Muscle of arm (tissue), 14 donors: ENCODE measurements around the gene PRSS8. TPM values are rescaled to one million over a fixed set of nuclear protein-coding genes. Genes with fewer than 3 reads are reported as not detected.
"Not testable (repeated sequence)": the region's sequence is repeated elsewhere in the genome, so short reads cannot be mapped to it uniquely, and the experiment has no call there.

Source experiments
- DNase-seq: peaks from one replicate; pipeline ENCODE4 v3.0.0-alpha.2; 2013
- long read RNA-seq, 11 donors: transcript quantifications; one replicate each; lab custom pipeline, GENCODE V29; 2026
- polyA plus RNA-seq, 12 donors: library from polyadenylated mRNA; unstranded; fragments of 120-200 nt; gene quantifications; one replicate each; pipeline ENCODE4 v1.2.1, GENCODE V29; 2013; ENCODE audit not compliant: insufficient read length in 12 of 12

Gene PRSS8
- polyA plus RNA-seq, result 10 to 100 TPM in 2 of 12 donors, 1 to 10 TPM in 2, under 1 TPM in 6, not detected in 2; 0.16 to 39.2 (median 0.61) TPM
- long read RNA-seq, donor 1, partial matches to known transcripts, result 230 of 326 reads
- long read RNA-seq, donor 1, other reads (novel, unspliced or antisense), result 93 of 326 reads
- long read RNA-seq, donor 2, result 0 reads
- long read RNA-seq, donor 3, result 0 reads
- long read RNA-seq, donor 4, result 0 reads
- long read RNA-seq, donor 5, result 0 reads
- long read RNA-seq, donor 6, result 0 reads
- long read RNA-seq, donor 7, result 0 reads
- long read RNA-seq, donor 8, result 0 reads
- long read RNA-seq, donor 9, result 0 reads
- long read RNA-seq, donor 10, result 0 reads
- long read RNA-seq, donor 11, result 0 reads

DNA sequence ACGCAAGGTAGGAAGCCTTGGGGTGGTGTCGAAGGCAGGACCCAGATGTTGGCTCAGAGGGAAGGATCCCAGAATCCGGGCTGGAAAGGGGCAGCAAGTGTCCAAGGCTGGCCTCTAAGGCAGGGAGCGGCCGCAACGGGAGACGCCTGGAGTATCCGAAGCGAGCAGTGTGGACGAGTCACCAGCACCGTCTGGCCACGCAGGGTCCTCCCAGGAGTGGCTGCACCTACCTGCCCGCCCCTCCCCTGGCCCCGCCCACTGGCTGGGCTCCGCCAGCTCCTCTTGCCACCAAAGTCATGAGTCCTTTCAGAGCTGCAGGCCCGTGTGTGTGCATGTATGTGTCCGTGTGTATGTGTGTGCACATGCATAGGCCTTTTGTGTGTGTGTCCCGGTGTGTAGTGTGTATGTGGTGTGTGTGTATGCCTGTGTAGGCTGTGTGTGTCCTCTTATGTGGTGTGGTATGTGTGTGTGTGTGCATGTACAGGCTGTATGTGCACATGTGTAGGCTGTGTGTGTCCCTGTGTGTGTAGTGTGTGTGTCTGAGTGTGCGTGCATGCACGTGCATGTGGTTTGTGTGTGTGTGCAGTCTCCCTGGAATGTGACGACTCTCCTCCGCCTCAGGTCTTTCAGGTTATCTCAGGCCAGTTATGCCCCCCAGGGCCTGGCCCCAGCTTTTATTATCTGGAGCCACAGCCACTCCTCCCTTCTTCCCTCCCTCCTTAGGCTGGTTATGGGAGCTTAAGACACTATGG, at the start of gene PRSS8:
Gene PRSS8, minus strand, starts transcription at position 193 of the 752 bp plus-strand sequence. CDS start 229 bp downstream, outside the sequence.
- no peak for DNase-seq

DNA sequence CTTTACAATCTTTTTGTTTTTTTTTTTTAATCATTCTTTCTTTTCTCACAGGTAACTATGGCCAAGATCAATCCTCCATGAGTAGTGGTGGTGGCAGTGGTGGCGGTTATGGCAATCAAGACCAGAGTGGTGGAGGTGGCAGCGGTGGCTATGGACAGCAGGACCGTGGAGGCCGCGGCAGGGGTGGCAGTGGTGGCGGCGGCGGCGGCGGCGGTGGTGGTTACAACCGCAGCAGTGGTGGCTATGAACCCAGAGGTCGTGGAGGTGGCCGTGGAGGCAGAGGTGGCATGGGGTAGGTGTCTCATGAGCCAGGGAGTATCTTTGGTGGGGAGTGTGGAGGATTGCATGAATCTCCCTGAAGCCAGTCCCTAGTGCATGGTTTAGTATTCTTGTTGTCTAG, 49.4 kb upstream of the PRSS8 start:
- no peak for DNase-seq

GRCh38 chr16:31183432-31184428, 48.2 kb upstream of the PRSS8 start:
- DNase-seq, result no peak

GRCh38 chr16:31182391-31182790, 46.9 kb upstream of the PRSS8 start:
- no peak for DNase-seq

- DNase-seq, result no peak
These were observed 45.7 kb upstream of the PRSS8 start for GRCh38 chr16:31181102-31181830.

- DNase-seq, result peak; percentile 98
These were observed 44.4 kb upstream of the PRSS8 start, which contains the start of gene FUS for GRCh38 chr16:31179747-31180459. Gene FUS, plus strand, starts transcription at chr16:31180139. Its CDS starts 76 bp downstream, at chr16:31180215.

DNA sequence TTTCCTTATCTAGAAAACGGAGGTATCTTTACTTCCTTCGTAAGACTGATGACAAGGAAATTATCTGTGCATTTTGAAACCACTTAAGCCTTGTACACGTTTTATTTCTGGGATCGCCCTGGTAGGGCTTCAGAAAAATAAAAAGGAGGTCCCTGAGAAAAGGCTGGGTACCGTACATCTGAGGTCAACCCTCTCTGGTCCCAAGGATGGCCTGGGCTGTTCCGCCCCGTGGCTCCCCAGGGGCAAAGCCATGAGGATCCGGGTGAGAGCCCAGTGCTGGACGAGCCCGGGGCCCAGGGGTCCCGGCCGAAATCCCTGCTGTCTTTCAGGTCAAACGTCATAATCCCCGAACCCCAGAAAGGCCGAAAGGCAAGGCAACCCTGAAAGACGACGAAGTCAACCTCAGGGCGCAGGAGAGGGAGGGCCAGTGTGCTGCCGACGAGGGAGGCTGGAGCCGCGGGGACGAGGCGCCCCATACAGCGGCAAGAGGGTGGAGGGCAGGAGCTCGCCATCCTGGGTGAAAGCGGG, 43.8 kb upstream of the PRSS8 start:
- DNase-seq, result no peak

DNA sequence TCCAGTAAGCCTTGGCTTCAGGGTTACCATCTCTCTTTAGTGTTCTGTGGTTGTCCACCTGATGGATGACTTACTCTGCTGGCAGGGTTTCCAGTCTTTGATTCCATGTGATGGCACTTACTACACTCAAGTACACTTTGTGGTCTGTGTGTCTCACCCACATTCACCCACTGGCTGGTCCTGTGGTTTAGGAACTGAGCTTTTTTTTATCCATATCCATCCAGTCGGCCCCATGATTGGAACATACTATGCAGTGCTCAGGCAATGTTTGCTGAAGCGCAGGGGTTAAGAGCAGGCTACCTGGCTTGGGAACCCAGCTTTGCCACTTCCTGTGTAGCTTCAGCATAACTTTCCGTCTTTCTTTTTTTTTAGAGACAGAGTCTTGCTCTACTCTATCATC, 41.6 kb upstream of the PRSS8 start:
- no peak for DNase-seq

DNA sequence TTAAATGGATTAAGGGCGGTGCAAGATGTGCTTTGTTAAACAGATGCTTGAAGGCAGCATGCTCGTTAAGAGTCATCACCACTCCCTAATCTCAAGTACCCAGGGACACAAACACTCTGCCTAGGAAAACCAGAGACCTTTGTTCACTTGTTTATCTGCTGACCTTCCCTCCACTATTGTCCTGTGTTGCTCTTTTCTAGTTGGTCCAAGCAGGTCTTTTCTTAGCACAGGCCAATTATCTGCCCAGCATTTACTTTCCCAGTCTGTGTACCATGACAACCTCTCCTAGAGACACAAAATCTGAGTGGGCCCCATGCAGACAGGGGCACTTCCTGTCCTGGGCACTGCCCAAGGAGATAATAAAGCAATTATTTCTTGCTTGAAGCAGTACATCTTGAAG, 34.5 kb upstream of the PRSS8 start:
- DNase-seq, result not testable (repeated sequence)

DNA sequence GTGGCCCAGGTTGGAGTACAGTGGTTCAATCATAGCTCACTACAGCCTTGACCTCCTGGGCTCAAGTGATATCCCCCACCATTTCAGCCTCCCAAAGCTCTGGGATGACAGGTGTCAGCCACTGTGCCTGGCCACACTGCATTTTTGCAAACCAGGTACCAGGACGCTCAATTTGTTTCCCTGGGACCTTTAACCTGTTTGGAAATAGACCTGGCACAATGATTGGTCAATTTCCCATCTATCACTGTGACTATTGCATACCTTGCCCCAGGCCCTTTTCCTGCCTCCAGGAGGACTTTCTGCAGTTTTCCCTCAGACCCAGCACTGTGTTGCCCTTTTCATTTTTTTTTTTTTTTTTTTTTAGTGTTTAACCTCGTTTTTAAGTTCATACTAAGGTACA, 33.3 kb upstream of the PRSS8 start:
- DNase-seq, result no peak

- no peak for DNase-seq
These were observed 31.8 kb upstream of the PRSS8 start for GRCh38 chr16:31167315-31167714.

DNA sequence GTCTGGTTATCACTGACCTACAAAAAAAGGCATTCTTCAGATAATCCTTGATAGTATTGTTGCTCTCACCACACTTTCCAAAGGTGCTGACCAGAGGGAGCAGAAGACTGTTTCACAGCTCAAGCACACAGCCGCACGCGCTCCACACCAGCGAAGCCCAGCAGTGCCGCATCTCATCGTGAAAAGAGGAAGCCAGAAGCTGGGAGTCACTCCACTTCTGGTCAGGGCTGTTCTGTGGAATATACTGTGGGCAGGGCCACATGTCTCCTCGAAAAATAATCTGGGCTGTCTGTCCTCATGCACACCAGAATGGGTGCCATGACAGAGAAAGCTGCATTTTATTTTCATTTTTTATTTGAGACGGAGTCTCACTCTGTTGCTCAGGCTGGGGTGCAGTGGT, 21.6 kb upstream of the PRSS8 start:
- DNase-seq, result no peak

GRCh38 chr16:31150976-31151375, 15.4 kb upstream of the PRSS8 start:
- DNase-seq, result not testable (repeated sequence)

- no peak for DNase-seq
These were observed 14.7 kb upstream of the PRSS8 start, which contains the start of gene PRSS36 for GRCh38 chr16:31149894-31150890. Gene PRSS36, minus strand, starts transcription at chr16:31150066. Its CDS starts 31 bp downstream, at chr16:31150035.

DNA sequence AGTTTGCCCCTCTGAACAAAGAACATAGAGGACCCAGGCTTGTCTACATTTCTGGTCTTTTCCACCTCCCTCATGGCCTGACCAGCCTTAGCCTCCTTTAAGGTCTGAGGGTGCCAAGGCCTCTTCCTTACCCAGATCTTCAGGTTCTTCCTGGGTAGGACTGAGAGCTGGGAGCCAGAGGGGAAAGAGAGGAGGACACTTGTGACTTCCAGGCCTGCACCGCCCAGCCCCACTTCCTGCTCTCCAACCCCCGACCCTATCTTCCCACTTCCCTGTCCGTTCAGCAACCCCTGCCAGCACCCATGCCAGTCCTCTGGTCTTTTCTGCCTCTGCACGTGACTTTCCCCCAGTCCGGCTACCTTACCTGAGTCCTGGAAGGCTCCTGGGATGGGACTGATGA, 13.8 kb upstream of the PRSS8 start:
- no peak for DNase-seq

DNA sequence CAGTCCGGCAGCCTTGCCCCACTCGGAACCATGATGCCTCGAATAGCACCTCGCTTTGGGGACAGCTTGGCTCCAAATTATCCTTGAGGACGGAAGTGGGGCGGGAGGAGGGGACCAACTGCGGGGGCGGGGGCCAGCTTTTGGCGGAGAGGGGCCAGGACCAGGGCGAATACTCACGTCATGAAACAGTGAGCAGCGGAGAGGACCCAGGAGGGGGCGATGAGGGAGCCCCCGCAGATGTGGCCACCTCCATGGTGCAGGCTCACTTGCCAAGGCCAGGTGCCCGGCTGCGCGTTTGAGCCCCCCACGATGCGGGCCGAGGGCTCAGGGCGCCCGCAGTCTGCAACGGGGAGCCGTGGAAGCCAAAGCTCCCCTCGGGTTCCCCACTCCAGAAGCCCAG, 13.4 kb upstream of the PRSS8 start:
- DNase-seq, result no peak

- DNase-seq, result no peak
These were observed 12.8 kb upstream of the PRSS8 start for GRCh38 chr16:31148281-31148728.

DNA sequence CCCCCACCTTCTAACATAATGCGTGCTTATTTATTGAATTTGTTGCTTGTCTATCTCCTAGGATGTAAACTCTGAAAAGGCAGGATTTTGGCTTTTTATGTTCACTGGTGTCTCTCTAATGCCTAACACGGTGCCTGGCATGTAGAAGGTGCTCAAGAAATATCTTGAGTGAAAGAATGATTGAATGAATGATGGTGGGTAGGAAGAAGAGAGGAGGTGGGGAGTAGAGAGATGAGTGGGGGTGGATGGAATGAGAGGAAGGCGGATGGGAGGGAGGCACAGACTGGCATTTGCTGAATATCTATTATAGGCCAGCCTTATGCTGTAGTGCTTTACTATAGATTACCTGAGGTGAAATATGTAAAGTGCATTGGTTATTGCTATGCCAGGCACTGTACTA, 12.0 kb upstream of the PRSS8 start:
- no peak for DNase-seq
